Panc1 (cell line): ENCODE data around the gene CELSR2. TPM values are rescaled to one million over a fixed set of nuclear protein-coding genes. Genes with fewer than 3 reads are reported as not detected.

Experiments
- ATAC-seq: fragments of 200-7000 bp; cut with Tn5 transposase; 2 replicates; pipeline ENCODE4 v1.9.1; 2020; ENCODE audit warnings: mild to moderate bottlenecking, moderate library complexity
- BruUV-seq: library from RNA; stranded (reverse); fragments of 400-500 nt; replicated peaks from 2 replicates; lab custom pipeline; 2021; lab: Mats Ljungman, UMichigan
- CTCF ChIA-PET: fragments of 300-600 bp; sonication (Branson Sonifier 250); formaldehyde crosslinking; loops from one replicate; lab custom pipeline; 2022; ENCODE audit warnings: antibody characterized with exemption; lab: Charles Lee
- POLR2A ChIA-PET: fragments of 300-600 bp; sonication (Branson Sonifier 250); formaldehyde crosslinking; loops from one replicate; lab custom pipeline; 2022; ENCODE audit warnings: antibody characterized with exemption; lab: Charles Lee
- DNase-seq: peaks from one replicate; pipeline ENCODE4 v3.0.0-alpha.2; 2010; ENCODE audit warnings: low read depth, low spot score
- H3K27ac ChIP-seq: 2 replicates; pipeline ENCODE4 v1.5.1; 2011; ENCODE audit warnings: mild to moderate bottlenecking, low read length, inconsistent platforms
- H3K27me3 ChIP-seq: fragments of 200-500 bp; sonication (Bioruptor generic); 2 replicates; pipeline ENCODE4 v1.6.0; 2014; ENCODE audit warnings: low read length, inconsistent platforms; ENCODE audit not compliant: control insufficient read depth, insufficient read depth
- H3K36me3 ChIP-seq: fragments of 200-500 bp; sonication (Bioruptor generic); 2 replicates; pipeline ENCODE4 v1.5.1; 2014; ENCODE audit warnings: inconsistent platforms, mild to moderate bottlenecking, low read length, moderate library complexity; ENCODE audit not compliant: control insufficient read depth, insufficient read depth
- H3K4me1 ChIP-seq: 2 replicates; pipeline ENCODE4 v1.5.1; 2011; ENCODE audit warnings: inconsistent platforms, mild to moderate bottlenecking, low read length, moderate library complexity; ENCODE audit not compliant: control insufficient read depth, insufficient read depth
- H3K4me3 ChIP-seq, 2 experiments: 2 replicates each; pipeline ENCODE4 v1.5.1; 2011 to 2012; ENCODE audit warnings: low read depth in 2 of 2, low read length in 2 of 2, mild to moderate bottlenecking in 2 of 2, inconsistent platforms in 1 of 2, moderate library complexity in 1 of 2
- H3K9me3 ChIP-seq: fragments of 200-500 bp; sonication (Bioruptor generic); 2 replicates; pipeline ENCODE4 v1.5.1; 2014; ENCODE audit warnings: low read depth, mild to moderate bottlenecking, inconsistent platforms, low read length, moderate library complexity; ENCODE audit not compliant: control insufficient read depth, insufficient read depth
- POLR2AphosphoS5 ChIP-seq: IDR thresholded peaks from 2 replicates; pipeline ENCODE4 v1.6.1; 2012; ENCODE audit warnings: mild to moderate bottlenecking, low read depth, low read length, moderate library complexity
- SIN3A ChIP-seq: IDR thresholded peaks from 2 replicates; pipeline ENCODE4 v1.6.1; 2012; ENCODE audit warnings: low read depth, mild to moderate bottlenecking, low read length, moderate library complexity, borderline replicate concordance; ENCODE audit not compliant: insufficient read depth
- TCF7L2 ChIP-seq: IDR thresholded peaks from 2 replicates; pipeline ENCODE4 v1.6.1; 2011; ENCODE audit warnings: mild to moderate bottlenecking, low read depth, low read length, inconsistent platforms
- in situ Hi-C: cut with HindIII; loops from 2 replicates; pipeline ENCODE4 v1.10.0; 2016; ENCODE audit warnings: low sequenced_read_pairs, low pct_unique_long_range_greater_than_20kb
- intact Hi-C: fragments of 100-400 bp; cut with micrococcal nuclease; formaldehyde crosslinking; loops from one replicate; pipeline ENCODE4 v1.10.0; 2022; ENCODE audit not compliant: unreplicated experiment
- total RNA-seq: library from RNA; stranded (reverse); gene quantifications from one replicate; pipeline ENCODE4 v1.2.1, GENCODE V29; 2021; ENCODE audit not compliant: unreplicated experiment
- TF ChIP-seq, protein P1 (sequence below): fragments of 450-650 bp; IDR thresholded peaks from 2 replicates; pipeline ENCODE4 v1.5.1; 2017; ENCODE audit warnings: mild to moderate bottlenecking
- TF ChIP-seq, protein P2 (sequence below), 2 experiments: IDR thresholded peaks; 2 replicates each; pipeline ENCODE4 v1.6.1; 2011 to 2012; ENCODE audit warnings: low read depth in 2 of 2, control low read depth in 1 of 2, low read length in 1 of 2, mild to moderate bottlenecking in 1 of 2, moderate library complexity in 1 of 2; ENCODE audit not compliant: insufficient read depth in 1 of 2

CELSR2 gene
- total RNA-seq, 1 experiment from 2014 or later = 4.1 TPM

DNA sequence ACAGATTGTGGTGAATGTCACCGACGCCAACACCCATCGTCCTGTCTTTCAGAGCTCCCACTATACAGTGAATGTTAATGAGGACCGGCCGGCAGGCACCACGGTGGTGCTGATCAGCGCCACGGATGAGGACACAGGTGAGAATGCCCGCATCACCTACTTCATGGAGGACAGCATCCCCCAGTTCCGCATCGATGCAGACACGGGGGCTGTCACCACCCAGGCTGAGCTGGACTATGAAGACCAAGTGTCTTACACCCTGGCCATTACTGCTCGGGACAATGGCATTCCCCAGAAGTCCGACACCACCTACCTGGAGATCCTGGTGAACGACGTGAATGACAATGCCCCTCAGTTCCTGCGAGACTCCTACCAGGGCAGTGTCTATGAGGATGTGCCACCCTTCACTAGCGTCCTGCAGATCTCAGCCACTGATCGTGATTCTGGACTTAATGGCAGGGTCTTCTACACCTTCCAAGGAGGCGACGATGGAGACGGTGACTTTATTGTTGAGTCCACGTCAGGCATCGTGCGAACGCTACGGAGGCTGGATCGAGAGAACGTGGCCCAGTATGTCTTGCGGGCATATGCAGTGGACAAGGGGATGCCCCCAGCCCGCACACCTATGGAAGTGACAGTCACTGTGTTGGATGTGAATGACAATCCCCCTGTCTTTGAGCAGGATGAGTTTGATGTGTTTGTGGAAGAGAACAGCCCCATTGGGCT lies 3.0 kb downstream of the CELSR2 start:
- ATAC-seq (no peak), DNase-seq (no peak)
- Histone ChIP-seq H3K27me3 (no peaks in the 10 kb centered on the region), H3K36me3 (no peaks in the 10 kb centered on the region), H3K9me3 (no peaks in the 10 kb centered on the region), H3K27ac (no peak overlapping the region), H3K4me1 (peaks cover 11% of the 10 kb centered on the region), H3K4me3 (no peak overlapping the region)
- ChIA-PET CTCF (no interaction called here), POLR2A (no interaction called here)
- no TSS peak for BruUV-seq
- in situ Hi-C loops = no loop called here
- TF ChIP-seq, protein P1, sequence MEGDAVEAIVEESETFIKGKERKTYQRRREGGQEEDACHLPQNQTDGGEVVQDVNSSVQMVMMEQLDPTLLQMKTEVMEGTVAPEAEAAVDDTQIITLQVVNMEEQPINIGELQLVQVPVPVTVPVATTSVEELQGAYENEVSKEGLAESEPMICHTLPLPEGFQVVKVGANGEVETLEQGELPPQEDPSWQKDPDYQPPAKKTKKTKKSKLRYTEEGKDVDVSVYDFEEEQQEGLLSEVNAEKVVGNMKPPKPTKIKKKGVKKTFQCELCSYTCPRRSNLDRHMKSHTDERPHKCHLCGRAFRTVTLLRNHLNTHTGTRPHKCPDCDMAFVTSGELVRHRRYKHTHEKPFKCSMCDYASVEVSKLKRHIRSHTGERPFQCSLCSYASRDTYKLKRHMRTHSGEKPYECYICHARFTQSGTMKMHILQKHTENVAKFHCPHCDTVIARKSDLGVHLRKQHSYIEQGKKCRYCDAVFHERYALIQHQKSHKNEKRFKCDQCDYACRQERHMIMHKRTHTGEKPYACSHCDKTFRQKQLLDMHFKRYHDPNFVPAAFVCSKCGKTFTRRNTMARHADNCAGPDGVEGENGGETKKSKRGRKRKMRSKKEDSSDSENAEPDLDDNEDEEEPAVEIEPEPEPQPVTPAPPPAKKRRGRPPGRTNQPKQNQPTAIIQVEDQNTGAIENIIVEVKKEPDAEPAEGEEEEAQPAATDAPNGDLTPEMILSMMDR = no peak
- TF ChIP-seq, protein P2, sequence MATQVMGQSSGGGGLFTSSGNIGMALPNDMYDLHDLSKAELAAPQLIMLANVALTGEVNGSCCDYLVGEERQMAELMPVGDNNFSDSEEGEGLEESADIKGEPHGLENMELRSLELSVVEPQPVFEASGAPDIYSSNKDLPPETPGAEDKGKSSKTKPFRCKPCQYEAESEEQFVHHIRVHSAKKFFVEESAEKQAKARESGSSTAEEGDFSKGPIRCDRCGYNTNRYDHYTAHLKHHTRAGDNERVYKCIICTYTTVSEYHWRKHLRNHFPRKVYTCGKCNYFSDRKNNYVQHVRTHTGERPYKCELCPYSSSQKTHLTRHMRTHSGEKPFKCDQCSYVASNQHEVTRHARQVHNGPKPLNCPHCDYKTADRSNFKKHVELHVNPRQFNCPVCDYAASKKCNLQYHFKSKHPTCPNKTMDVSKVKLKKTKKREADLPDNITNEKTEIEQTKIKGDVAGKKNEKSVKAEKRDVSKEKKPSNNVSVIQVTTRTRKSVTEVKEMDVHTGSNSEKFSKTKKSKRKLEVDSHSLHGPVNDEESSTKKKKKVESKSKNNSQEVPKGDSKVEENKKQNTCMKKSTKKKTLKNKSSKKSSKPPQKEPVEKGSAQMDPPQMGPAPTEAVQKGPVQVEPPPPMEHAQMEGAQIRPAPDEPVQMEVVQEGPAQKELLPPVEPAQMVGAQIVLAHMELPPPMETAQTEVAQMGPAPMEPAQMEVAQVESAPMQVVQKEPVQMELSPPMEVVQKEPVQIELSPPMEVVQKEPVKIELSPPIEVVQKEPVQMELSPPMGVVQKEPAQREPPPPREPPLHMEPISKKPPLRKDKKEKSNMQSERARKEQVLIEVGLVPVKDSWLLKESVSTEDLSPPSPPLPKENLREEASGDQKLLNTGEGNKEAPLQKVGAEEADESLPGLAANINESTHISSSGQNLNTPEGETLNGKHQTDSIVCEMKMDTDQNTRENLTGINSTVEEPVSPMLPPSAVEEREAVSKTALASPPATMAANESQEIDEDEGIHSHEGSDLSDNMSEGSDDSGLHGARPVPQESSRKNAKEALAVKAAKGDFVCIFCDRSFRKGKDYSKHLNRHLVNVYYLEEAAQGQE (IDR thresholded peaks at IDR 0.05; ENCODE audit: insufficient read depth in 1 of 2, low read depth in 2 of 2, low read length in 1 of 2) = no peak
- no peak for TF ChIP-seq TCF7L2
- no peak for TF ChIP-seq SIN3A
- no peak for TF ChIP-seq POLR2AphosphoS5
- intact Hi-C loops = no loop called here

DNA sequence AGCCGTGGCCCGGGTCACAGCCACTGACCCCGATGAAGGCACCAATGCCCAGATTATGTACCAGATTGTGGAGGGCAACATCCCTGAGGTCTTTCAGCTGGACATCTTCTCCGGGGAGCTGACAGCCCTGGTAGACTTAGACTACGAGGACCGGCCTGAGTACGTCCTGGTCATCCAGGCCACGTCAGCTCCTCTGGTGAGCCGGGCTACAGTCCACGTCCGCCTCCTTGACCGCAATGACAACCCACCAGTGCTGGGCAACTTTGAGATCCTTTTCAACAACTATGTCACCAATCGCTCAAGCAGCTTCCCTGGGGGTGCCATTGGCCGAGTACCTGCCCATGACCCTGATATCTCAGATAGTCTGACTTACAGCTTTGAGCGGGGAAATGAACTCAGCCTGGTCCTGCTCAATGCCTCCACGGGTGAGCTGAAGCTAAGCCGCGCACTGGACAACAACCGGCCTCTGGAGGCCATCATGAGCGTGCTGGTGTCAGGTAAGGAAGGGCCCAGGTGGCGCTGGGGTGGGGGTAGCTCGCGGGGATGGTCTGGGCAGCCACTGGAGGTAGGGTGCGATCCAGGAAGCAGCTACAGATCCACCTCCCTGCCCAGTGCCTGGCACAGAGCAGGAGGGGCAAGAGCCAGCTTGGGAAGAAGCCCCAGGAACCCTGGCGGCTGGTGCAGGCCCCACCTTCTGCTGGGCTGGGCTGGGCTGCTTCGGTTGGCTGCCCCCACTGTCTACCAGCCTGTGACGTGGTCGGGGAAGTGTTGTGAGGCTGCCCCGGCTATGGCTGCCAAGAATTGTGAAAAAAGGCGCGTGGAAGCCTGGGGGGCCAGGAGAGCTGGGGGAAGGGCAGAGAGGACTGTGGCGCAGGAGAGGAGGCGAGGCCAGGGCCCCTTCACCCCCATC lies 3.8 kb downstream of the CELSR2 start:
- H3K27ac ChIP-seq = no peak overlapping the region
- DNase-seq (no peak), ATAC-seq (no peak)
- ChIA-PET CTCF (no interaction called here), POLR2A (no interaction called here)
- BruUV-seq = no TSS peak
- in situ Hi-C loops = no loop called here
- TF ChIP-seq SIN3A (no peak), POLR2AphosphoS5 (no peak), TCF7L2 (no peak)
- TF ChIP-seq, protein P1 = no peak
- TF ChIP-seq, protein P2 (IDR thresholded peaks at IDR 0.05; ENCODE audit: insufficient read depth in 1 of 2, low read depth in 2 of 2, low read length in 1 of 2) = no peak
- H3K27me3 ChIP-seq = no peaks in the 10 kb centered on the region
- peaks cover 11% of the 10 kb centered on the region for H3K4me1 ChIP-seq
- H3K4me3 ChIP-seq = no peak overlapping the region
- H3K9me3 ChIP-seq = no peaks in the 10 kb centered on the region
- intact Hi-C loops = no loop called here
- H3K36me3 ChIP-seq = no peaks in the 10 kb centered on the region
